Body of pancreas (tissue), 4 donors: ENCODE data around the gene KATNB1.

ENCODE experiments used
- CTCF ChIP-seq, 7 experiments: fragments of 450-650 bp in 4 of 7; fragments of 200-600 bp in 3 of 7; sonication (generic) in 3 of 7; IDR thresholded peaks; one replicate each; pipeline ENCODE4 v1.5.1; 2016 to 2019; ENCODE audit warnings: antibody characterized with exemption in 7 of 7
- POLR2A ChIP-seq, 3 donors: fragments of 450-650 bp; IDR thresholded peaks; one replicate each; pipeline ENCODE4 v1.6.1; 2016; ENCODE audit warnings: antibody characterized with exemption in 3 of 3, mild to moderate bottlenecking in 2 of 3

GRCh38 chr16:57783883-57784282, 48.3 kb downstream of the KATNB1 start:
- TF ChIP-seq CTCF (IDR thresholded peaks at IDR 0.05) (no peak), POLR2A (IDR thresholded peaks at IDR 0.05) (no peak)
